Measurements from ENCODE around the gene MX1.

DNA sequence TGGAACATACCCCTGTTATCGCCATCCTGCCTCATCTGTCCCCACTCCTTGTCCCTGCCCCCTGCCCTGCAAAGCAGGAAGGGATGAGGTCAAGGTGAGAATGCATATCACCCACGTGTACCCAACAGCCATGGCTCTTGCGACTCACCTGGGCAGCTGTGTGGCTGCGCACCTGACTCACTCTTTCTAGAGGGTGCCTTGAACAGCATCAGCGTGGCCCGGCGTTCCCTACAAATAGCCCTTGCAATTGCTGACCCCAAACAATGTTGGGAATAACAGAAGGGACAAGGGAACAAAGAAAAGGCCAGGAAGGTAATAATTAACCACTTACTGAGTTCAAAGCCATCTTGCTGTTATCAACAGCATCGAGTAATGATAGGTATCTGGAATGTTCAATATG, 71.7 kb downstream of the MX1 start:
- TF ChIP-seq, protein P1, sequence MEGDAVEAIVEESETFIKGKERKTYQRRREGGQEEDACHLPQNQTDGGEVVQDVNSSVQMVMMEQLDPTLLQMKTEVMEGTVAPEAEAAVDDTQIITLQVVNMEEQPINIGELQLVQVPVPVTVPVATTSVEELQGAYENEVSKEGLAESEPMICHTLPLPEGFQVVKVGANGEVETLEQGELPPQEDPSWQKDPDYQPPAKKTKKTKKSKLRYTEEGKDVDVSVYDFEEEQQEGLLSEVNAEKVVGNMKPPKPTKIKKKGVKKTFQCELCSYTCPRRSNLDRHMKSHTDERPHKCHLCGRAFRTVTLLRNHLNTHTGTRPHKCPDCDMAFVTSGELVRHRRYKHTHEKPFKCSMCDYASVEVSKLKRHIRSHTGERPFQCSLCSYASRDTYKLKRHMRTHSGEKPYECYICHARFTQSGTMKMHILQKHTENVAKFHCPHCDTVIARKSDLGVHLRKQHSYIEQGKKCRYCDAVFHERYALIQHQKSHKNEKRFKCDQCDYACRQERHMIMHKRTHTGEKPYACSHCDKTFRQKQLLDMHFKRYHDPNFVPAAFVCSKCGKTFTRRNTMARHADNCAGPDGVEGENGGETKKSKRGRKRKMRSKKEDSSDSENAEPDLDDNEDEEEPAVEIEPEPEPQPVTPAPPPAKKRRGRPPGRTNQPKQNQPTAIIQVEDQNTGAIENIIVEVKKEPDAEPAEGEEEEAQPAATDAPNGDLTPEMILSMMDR (IDR thresholded peaks at IDR 0.05; ENCODE audit: low read depth, low read length, poor library complexity, severe bottlenecking): no peak
- TF ChIP-seq EZH2phosphoT487 (IDR thresholded peaks at IDR 0.05; ENCODE audit: borderline replicate concordance, low read length): no peak

All from DOHH2 (cell line).